Left renal cortex interstitium (tissue), 4 donors: ENCODE results near the gene ABI3BP. TPM values are rescaled to one million over a fixed set of nuclear protein-coding genes. Genes with fewer than 3 reads are reported as not detected.

Experiments used
- DNase-seq, 4 donors: peaks; one replicate each; pipeline ENCODE4 v3.0.0-alpha.2; 2013; ENCODE audit warnings: low read depth in 4 of 4, low spot score in 2 of 4, missing footprints in 1 of 4
- polyA plus RNA-seq, 4 donors: library from polyadenylated mRNA; unstranded; fragments of 120-200 nt; gene quantifications; one replicate each; pipeline ENCODE4 v1.2.1, GENCODE V29; 2013; ENCODE audit not compliant: insufficient read length in 4 of 4

The ABI3BP gene
- polyA plus RNA-seq, 4 donors: 16.4 to 37.8 (median 25.7) TPM

GRCh38 chr3:100893108-100893507 lies 100.1 kb downstream of the ABI3BP start:
- no peak for DNase-seq

GRCh38 chr3:100891827-100892226 lies 101.4 kb downstream of the ABI3BP start:
- DNase-seq: no peak

- no peak for DNase-seq
Observed at GRCh38 chr3:100891033-100891432, 102.2 kb downstream of the ABI3BP start.

- no peak for DNase-seq
Observed at GRCh38 chr3:100888881-100889280, 104.3 kb downstream of the ABI3BP start.

- DNase-seq: no peak
Observed at GRCh38 chr3:100882571-100882984, 110.6 kb downstream of the ABI3BP start.

- no peak for DNase-seq
Observed at GRCh38 chr3:100880845-100881244, 112.4 kb downstream of the ABI3BP start.

- DNase-seq: no peak
Observed at GRCh38 chr3:100880072-100880471, 113.1 kb downstream of the ABI3BP start.

- DNase-seq: no peak
Observed at GRCh38 chr3:100879195-100879810, 113.9 kb downstream of the ABI3BP start.

- DNase-seq: no peak
Observed at GRCh38 chr3:100877286-100877685, 115.9 kb downstream of the ABI3BP start.

- DNase-seq: peak in 1 of 4 donors; percentile 17
Observed at GRCh38 chr3:100875239-100875638, 118.0 kb downstream of the ABI3BP start.

GRCh38 chr3:100873611-100874010 lies 119.6 kb downstream of the ABI3BP start:
- DNase-seq: no peak

- no peak for DNase-seq
Observed at GRCh38 chr3:100871306-100871705, 121.9 kb downstream of the ABI3BP start.

GRCh38 chr3:100869787-100870186 lies 123.4 kb downstream of the ABI3BP start:
- peak in 3 of 4 donors; percentile 9 to 40 (median 29) for DNase-seq

GRCh38 chr3:100868894-100869293 lies 124.3 kb downstream of the ABI3BP start:
- DNase-seq: no peak

GRCh38 chr3:100868096-100868495 lies 125.1 kb downstream of the ABI3BP start:
- no peak for DNase-seq

GRCh38 chr3:100865442-100865841 lies 127.8 kb downstream of the ABI3BP start:
- no peak for DNase-seq

GRCh38 chr3:100864471-100865250 lies 128.6 kb downstream of the ABI3BP start:
- DNase-seq: no peak

GRCh38 chr3:100857863-100858262 lies 135.4 kb downstream of the ABI3BP start:
- no peak for DNase-seq

- no peak for DNase-seq
Observed at GRCh38 chr3:100856821-100857220, 136.4 kb downstream of the ABI3BP start.

GRCh38 chr3:100852840-100853239 lies 140.4 kb downstream of the ABI3BP start:
- DNase-seq: no peak

- DNase-seq: no peak
Observed at GRCh38 chr3:100850701-100851100, 142.5 kb downstream of the ABI3BP start.

- DNase-seq: no peak
Observed at GRCh38 chr3:100850156-100850555, 143.1 kb downstream of the ABI3BP start.
